ENCODE data around the gene PSMG4. TPM values are rescaled to one million over a fixed set of nuclear protein-coding genes. Genes with fewer than 3 reads are reported as not detected.

Gene PSMG4
- total and polyA plus RNA-seq, 9 of the 15 experiments (the other 6 are each of a cell fraction or from before 2014, with no cell fraction given): 12.9 to 185 (median 52.0) TPM

- TF ChIP-seq GTF3C2 (IDR thresholded peaks at IDR 0.05; ENCODE audit: borderline replicate concordance, extremely low read depth, insufficient read length) (no peak), IRF9 (tag; IDR thresholded peaks at IDR 0.05) (no peak), SOX6 (IDR thresholded peaks at IDR 0.05) (no peak), JUNB (CRISPR knock-in tag; conservative IDR thresholded peaks at IDR 0.05) (no peak), DEAF1 (CRISPR knock-in tag; IDR thresholded peaks at IDR 0.05) (no peak), STAG1 (CRISPR knock-in tag; IDR thresholded peaks at IDR 0.05; ENCODE audit: borderline replicate concordance) (0 out of 2 replicates have a peak, but pooled peaks have one; percentile 7), PCBP1 (IDR thresholded peaks at IDR 0.05; ENCODE audit: low read depth, low read length, poor library complexity, severe bottlenecking) (peak; percentile 30), STAT6 (CRISPR knock-in tag; IDR thresholded peaks at IDR 0.05) (0 out of 2 replicates have a peak, but pooled peaks have one; percentile 45), JUN (IDR thresholded peaks at IDR 0.05; ENCODE audit: borderline replicate concordance, low read depth, low read length) (no peak; the same call in 1 of the 2 replicates), JUN (CRISPR knock-in tag; IDR thresholded peaks at IDR 0.05; ENCODE audit: borderline replicate concordance) (peak; percentile 84), ARID2 (IDR thresholded peaks at IDR 0.05) (no peak), NFRKB (IDR thresholded peaks at IDR 0.05; ENCODE audit: low read depth) (no peak), CBFA2T2 (conservative IDR thresholded peaks at IDR 0.05) (no peak), TRIM24 (IDR thresholded peaks at IDR 0.05) (no peak), ADNP (tag; IDR thresholded peaks at IDR 0.05) (no peak), FOXA1 (IDR thresholded peaks at IDR 0.05; ENCODE audit: borderline replicate concordance) (no peak), LCOR (CRISPR knock-in tag; IDR thresholded peaks at IDR 0.05) (peak; percentile 40; the same call in 1 of the 2 replicates), POLR3G (IDR thresholded peaks at IDR 0.05; ENCODE audit: extremely low read depth, insufficient read length, insufficient replicate concordance) (no peak), NR1H2 (CRISPR knock-in tag; IDR thresholded peaks at IDR 0.05) (no peak), FOXJ3 (CRISPR knock-in tag; IDR thresholded peaks at IDR 0.05) (no peak), POLR2A (conservative IDR thresholded peaks at IDR 0.05) (peak; percentile 86), ZNF589 (CRISPR knock-in tag; IDR thresholded peaks at IDR 0.05; ENCODE audit: low read depth) (no peak)
Measured at GRCh38 chr6:3258720-3259490, at the start of gene PSMG4 (continued).
